ENCODE data around the gene DCAF11. TPM values are rescaled to one million over a fixed set of nuclear protein-coding genes. Genes with fewer than 3 reads are reported as not detected.

Gene DCAF11
- total and polyA plus RNA-seq, 2 of the 13 experiments (the other 11 are each of a cell fraction or from before 2014, with no cell fraction given): 150 to 257 TPM

- TF ChIP-seq SKIL (CRISPR knock-in tag; IDR thresholded peaks at IDR 0.05; ENCODE audit: borderline replicate concordance): no peak
- no peak for TF ChIP-seq ARNTL (CRISPR knock-in tag; IDR thresholded peaks at IDR 0.05)
- 0 out of 2 replicates have a peak, but pooled peaks have one; percentile 58 for TF ChIP-seq ZNF318 (CRISPR knock-in tag; IDR thresholded peaks at IDR 0.05)
- no peak for TF ChIP-seq ZNF337 (CRISPR knock-in tag; IDR thresholded peaks at IDR 0.05; ENCODE audit: borderline replicate concordance, low read depth)
- TF ChIP-seq TIGD3 (CRISPR knock-in tag; IDR thresholded peaks at IDR 0.05; ENCODE audit: borderline replicate concordance): 0 out of 2 replicates have a peak, but pooled peaks have one; percentile 85
- TF ChIP-seq ZGPAT (CRISPR knock-in tag; IDR thresholded peaks at IDR 0.05): no peak
- peak; percentile 67; the same call in 1 of the 2 replicates for TF ChIP-seq THAP7 (CRISPR knock-in tag; IDR thresholded peaks at IDR 0.05)
- no peak for TF ChIP-seq JUND (CRISPR knock-in tag; IDR thresholded peaks at IDR 0.05)
- TF ChIP-seq CC2D1A (CRISPR knock-in tag; IDR thresholded peaks at IDR 0.05): peak; percentile 69; the same call in 1 of the 2 replicates
- peak; percentile 43; the same call in 1 of the 2 replicates for TF ChIP-seq MXD1 (CRISPR knock-in tag; IDR thresholded peaks at IDR 0.05)
- TF ChIP-seq KAT7 (CRISPR knock-in tag; IDR thresholded peaks at IDR 0.05; ENCODE audit: borderline replicate concordance): no peak; the same call in 1 of the 2 replicates
- no peak for TF ChIP-seq ZNF451 (CRISPR knock-in tag; IDR thresholded peaks at IDR 0.05)
- no peak for TF ChIP-seq ZNF543 (CRISPR knock-in tag; IDR thresholded peaks at IDR 0.05)
- no peak for TF ChIP-seq ZNF790 (CRISPR knock-in tag; IDR thresholded peaks at IDR 0.05; ENCODE audit: borderline replicate concordance)
These were observed 17.9 kb upstream of the DCAF11 start (continued) for GRCh38 chr14:24096545-24097181.
